Erythroblast (primary cell): Measurements from ENCODE around the gene TMEM260.
"Not testable (repeated sequence)": the region's sequence is repeated elsewhere in the genome, so short reads cannot be mapped to it uniquely, and the experiment has no call there.

Source experiments
- DNase-seq, 2 experiments: peaks; one replicate each; lab custom pipeline; 2025; lab: John Stamatoyannopoulos, UW
- GATA1 ChIP-seq: IDR thresholded peaks from 2 replicates; pipeline ENCODE4 v1.6.1; 2011; ENCODE audit warnings: low read depth, mild to moderate bottlenecking, control low read depth, low read length, moderate library complexity
- POLR2A ChIP-seq: IDR thresholded peaks from 2 replicates; pipeline ENCODE4 v1.6.1; 2011; ENCODE audit warnings: mild to moderate bottlenecking, low read length

Gene TMEM260

DNA sequence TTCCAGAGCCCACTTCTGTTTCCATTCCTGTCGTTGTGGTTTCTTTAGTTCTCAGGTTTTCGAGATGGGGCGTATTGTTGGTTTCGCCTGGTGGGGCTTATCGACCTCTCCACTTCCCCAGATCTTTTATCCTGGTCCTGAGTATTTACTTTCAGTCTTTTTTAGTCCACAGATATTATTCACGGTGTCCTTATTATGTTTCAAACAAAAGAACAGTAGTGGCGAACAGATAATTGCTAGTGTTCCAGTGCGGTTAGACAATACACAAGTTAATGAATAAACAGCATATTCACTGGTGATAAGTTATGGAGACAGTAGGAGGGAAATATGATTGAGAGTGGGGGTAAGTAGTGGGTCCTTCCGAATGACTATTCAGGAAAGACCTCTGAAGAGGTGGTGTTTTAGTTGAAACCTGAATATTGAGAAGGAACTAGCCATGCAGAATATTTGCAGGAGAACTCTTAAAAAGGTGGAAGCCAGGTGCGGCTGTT is 668 bp downstream of the TMEM260 start:
- TF ChIP-seq GATA1 = no peak
- TF ChIP-seq POLR2A = no peak
- DNase-seq = peak in 1 of 2 experiments; percentile 63

DNA sequence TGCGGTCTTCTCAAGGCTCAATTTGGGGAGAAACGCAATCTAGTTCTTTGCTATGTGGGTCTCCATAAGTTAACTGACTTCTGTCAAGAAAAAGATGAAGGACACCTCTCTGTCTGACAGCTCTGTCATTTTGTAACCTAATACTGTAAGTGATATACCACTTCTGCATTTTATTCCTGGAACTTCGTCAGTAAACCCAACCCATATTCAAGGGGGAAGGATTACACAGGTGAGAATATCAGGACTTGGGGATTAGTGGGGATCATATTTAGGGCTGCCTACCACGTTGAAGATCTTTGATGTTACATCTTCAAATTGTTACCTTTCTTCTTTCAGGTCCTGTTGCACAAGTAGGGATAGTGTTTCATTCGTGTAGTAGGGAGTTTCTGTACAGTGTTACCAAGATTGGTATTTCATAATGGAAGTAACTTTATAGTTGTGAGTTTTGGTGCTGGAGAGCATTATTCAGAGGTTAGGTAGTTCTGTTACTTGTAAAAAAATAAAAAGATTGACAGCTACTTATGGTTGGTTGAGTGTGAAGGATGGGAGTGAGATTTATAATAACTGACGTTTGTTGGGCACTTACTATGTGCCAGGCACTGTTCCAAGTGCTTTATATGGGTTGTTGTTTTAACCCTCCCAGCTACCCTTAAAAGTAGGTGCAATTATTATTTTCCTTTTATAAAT is 1.6 kb downstream of the TMEM260 start:
- TF ChIP-seq POLR2A = no peak
- TF ChIP-seq GATA1 = no peak
- DNase-seq = peak in 1 of 2 experiments; percentile 52

DNA sequence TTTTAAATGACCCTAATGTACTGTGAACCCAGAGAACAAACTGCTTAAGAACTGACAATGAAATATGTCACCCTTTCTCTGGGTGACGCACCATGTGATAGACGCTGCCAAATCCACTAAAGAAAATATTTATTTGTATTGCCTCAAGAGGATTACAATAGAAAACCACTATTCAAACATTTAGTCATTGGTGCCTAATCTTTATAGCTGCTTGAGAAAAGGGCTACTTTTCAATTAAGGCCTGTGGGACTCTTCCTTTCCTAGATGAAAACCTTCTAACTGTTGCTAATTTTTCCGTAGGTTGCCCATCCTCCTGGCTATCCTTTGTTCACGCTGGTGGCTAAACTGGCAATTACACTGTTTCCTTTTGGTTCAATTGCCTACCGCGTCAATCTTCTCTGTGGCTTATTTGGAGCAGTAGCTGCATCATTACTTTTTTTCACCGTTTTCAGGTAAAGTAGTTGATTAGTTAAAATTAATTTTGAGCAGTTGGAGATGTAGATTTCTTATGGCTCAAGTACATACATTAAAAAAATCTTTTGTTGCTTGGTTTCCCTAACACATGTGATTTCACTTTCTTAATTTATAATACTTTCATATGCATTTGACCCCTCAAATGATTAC is 6.0 kb downstream of the TMEM260 start:
- DNase-seq = no peak
- TF ChIP-seq GATA1 (no peak), POLR2A (no peak)

DNA sequence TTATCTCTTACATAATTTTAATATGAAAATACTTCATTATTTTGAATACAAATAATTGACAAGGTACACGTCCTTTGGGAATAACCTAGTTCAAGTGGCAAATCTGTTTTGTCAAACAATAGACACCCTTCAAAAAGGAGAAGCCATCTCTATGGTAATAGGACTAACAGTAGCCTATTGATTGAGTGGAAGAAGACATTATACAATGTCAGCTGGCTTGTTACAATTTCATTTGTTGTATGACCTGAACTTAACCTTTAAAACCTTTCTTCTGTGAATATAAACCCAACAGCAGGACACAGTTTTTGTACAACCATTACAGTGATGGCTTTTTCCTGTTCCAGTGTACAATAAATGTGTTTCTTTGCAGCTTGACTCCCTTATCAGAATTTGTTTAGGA is 8.1 kb downstream of the TMEM260 start:
- TF ChIP-seq GATA1 = no peak
- TF ChIP-seq POLR2A = no peak
- DNase-seq = no peak

DNA sequence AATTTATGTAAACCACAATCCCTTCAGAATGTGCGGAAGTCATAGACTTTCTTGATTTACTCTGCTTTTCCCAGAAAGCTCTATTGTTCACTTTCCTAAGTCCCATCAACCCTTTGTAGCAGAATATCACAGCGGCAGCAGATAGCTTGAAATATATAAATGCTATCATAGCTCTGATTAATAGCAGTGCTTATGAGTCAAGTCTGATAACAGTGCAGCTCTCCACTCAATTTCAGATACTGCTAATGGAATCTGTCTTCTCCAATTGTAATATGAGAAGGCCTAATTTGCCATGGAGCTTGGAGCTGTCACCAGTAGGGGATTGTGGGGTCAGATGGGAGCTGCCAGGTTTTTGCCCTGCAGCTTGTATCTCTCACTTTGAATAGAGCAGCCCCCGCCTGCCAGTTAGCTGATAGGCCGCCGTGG is 10.9 kb downstream of the TMEM260 start:
- no peak for DNase-seq
- no peak for TF ChIP-seq POLR2A
- no peak for TF ChIP-seq GATA1

DNA sequence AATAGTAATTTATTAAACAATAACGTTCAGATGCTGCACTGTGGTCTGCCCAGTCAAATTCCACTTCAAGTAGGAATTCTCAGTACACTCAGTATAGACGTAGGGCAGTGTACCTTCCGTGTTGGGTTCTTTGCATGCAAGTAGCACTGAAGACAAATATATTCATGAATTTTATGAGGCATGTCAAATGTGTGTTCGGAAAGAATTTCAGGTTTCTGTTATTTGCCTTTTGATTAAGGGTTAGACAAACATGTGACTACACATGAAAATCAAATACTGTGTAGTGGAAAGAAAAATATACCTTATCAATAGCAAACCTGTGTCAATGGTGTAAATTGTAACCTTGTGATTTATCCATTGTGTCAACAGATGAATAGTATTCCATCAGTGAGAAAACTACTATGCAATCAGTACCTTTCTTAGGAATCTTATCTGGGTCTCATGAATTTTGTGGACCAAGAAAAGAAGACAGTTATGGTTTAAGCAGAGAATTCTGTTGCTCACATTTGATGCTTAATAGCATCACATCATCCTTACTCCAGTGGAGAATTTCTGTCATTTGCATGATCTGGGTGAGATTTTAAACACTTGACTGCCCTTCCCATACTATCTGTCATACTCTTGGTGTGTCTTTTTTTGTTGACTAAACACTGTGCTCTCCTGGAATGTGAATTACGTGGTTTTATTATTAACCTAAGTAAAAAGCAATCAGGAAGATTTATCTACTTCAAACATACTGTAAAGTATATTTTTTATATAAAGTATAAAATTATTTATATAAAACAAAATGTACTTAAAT is 13.3 kb downstream of the TMEM260 start:
- no peak for TF ChIP-seq GATA1
- no peak for TF ChIP-seq POLR2A
- no peak for DNase-seq

DNA sequence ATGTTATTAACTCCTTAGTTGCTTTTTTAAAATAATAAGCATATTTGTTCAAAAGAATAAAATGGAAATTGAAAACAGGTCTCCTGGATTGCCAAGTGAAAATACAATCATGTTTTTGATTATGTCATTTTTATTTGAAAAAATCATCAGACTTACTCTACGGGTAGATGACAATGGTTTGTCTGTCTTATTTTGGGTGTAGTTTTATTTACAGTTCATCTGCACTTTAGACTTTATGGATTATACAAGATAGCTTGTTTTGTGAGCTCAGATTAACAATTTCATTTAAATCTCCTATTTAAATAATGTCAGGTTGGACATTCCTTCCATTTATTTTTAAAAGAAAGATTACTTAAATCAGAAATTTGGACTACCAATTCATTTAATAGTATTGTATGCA is 14.8 kb downstream of the TMEM260 start:
- TF ChIP-seq POLR2A = no peak
- TF ChIP-seq GATA1 = no peak
- no peak for DNase-seq

DNA sequence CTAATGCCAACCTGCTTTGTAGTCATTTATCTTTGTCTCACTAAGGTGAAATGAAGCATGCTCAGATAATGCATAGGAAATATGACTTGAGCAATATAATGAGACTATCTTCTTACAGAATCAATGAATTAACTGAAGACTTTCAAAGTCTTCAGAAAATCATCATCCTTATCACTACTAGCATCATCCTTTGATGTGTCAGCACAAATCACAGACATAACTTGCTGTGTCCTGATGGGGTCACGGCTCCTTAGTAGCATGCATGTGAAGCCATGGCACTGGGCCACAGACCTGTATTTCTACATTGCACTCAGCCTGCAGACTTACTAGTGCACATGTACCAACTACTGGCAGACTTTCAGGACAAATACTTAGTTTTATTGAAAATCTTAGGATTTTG is 18.9 kb downstream of the TMEM260 start:
- DNase-seq = peak in 1 of 2 experiments; percentile 25
- no peak for TF ChIP-seq POLR2A
- no peak for TF ChIP-seq GATA1

DNA sequence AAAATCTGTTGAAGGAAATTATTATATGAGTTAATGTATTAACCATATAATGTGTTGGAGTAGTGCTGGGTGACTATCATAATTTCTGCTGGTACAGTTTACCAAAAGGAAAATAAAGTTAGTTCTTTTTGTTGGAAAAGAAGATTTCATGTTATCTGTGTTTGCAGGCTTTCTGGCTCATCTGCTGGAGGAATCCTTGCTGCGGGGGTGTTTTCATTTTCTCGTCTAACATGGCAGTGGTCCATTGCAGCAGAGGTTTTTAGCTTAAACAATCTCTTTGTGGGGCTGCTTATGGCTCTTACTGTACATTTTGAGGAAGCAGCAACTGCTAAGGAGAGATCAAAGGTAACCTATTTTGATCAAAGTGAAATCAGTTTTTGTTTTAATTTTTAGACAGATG is 24.1 kb downstream of the TMEM260 start:
- no peak for TF ChIP-seq POLR2A
- no peak for TF ChIP-seq GATA1
- peak in 1 of 2 experiments; percentile 43 for DNase-seq

DNA sequence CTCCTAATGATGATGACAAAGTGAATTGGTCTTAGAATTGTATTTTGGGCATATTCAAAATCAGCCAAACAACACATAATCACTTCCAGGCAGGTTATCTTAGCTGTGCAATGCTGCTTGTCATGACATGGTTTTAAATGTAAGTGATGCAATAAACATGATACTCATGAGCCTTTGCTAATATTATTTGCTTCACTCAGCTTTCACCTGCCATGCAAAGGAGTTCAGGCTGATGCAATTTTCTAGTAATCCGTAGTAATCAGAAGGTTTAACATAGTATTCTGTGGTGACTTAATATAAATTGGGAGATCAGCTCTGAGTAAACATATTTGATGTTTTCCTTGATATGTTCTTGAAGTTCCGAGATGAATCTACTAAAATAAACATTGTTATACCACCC is 29.1 kb downstream of the TMEM260 start:
- TF ChIP-seq GATA1 = no peak
- TF ChIP-seq POLR2A = no peak
- peak; percentile 84 to 89 for DNase-seq

DNA sequence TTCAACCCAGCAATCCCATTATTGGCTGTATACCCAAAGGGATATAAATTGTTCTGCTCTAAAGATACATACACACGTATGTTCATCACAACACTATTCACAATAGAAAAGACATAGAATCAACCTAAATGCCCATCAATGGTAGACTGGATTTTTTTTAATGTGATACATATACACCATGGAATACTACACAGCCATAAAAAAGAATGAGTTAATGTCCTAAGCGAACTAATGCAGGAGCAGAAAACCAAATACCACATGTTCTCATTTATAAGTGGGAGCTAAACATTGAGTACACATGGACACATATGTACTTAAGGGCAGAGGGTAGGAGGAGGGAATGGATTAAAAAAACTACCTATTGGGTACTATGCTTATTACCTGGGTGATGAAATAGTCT is 32.1 kb downstream of the TMEM260 start:
- not testable (repeated sequence) for DNase-seq

DNA sequence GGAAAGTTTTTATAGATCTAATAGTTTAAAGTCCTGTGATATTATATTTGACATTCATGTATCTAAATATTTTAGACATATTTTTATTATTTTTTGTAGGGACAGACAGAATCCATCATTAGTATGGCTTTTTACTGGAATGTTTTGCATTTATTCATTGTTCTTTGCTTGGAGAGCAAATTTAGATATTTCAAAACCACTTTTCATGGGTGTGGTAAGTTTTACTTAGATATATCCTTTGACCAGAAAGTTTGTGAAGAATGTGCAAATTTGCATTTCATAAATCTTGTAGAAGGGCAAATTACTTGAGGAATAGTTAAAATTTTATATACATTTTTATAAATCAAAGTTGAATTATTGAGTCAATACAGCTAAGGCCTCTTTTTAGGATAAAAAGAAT is 37.5 kb downstream of the TMEM260 start:
- DNase-seq = no peak
- TF ChIP-seq GATA1 = no peak
- no peak for TF ChIP-seq POLR2A

DNA sequence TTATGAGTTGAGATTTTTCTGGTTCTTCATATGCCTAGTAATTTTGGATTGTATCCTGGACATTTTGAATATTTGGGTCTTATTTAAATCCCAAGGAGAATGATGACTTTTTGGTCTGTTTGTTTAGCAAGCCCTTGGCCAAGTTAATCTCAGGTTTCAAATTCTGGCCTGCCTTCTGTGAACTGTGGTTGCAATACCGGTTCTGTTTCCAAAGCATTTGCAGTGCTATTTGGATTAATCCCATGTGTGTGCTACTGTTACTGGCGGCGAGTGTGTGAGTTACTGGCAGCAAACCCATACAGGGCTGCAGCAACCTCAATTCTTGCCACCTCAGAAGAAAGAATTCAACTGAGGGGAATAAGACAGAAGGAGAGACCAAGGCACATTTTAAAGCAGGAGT is 51.1 kb downstream of the TMEM260 start:
- TF ChIP-seq POLR2A = no peak
- no peak for TF ChIP-seq GATA1
- no peak for DNase-seq

DNA sequence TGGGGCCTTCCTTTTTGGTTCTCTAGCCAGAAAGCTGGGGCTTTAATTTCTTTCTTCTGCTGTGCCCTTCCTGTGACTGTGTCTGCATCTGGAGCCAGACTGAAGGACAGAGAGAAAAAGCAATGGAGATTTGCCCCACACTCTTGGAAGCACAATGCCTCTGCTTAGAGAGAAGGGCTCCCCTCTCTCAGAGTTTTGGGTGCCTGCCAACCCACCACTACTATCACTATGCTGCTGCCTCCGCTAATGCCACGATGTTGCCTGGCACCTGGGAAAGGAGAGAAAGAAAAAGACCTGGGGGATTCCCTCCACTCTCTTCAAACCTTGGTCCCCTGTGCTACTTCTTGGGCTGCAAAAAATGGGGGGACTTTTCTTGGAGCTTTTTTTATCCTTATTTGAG is 52.6 kb downstream of the TMEM260 start:
- DNase-seq = no peak
- TF ChIP-seq POLR2A (no peak), GATA1 (no peak)

DNA sequence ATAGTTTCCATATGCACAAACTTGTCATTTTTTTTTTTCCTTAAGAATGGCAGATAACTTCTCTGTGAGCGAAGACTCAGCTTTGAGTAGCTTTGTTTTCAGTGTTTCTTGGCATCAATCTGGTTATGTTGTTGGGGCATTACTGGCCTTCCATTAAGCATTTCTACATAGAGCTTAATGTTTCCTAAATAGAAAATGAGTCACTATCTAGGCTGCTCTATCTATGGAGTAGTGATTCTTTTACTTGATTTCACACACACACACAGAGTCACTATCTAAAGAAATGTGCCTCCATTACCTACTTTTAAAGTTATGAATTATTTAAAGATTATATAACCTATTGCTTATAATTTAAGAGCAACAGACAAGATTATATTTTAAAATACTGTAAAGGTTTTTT is 53.9 kb downstream of the TMEM260 start:
- no peak for DNase-seq
- TF ChIP-seq GATA1 (no peak), POLR2A (no peak)
